Motor neuron (in vitro differentiated cells): ENCODE measurements around the gene PPP1R7. TPM values are rescaled to one million over a fixed set of nuclear protein-coding genes. Genes with fewer than 3 reads are reported as not detected.
A peak's percentile ranks its signal among the peaks of the same experiment; 100 is the strongest.

Experiments used
- ATAC-seq, 8 experiments: fragments of 200-7000 bp; cut with Tn5 transposase; replicated peaks in 6 of 8; 2 replicates each; pipeline ENCODE4 v1.8.0; 2021; ENCODE audit warnings: mild to moderate bottlenecking in 8 of 8, moderate library complexity in 8 of 8
- H3K27ac ChIP-seq, 2 donors: fragments of 250-450 bp; sonication (Bioruptor Pico); 2 replicates each; pipeline ENCODE4 v1.9.0; 2021; ENCODE audit warnings: antibody characterized with exemption in 2 of 2, mild to moderate bottlenecking in 2 of 2, moderate library complexity in 1 of 2
- H3K4me1 ChIP-seq, 2 donors: fragments of 250-450 bp; sonication (Bioruptor Pico); replicated peaks in 1 of 2; 2 replicates each; pipeline ENCODE4 v1.6.1; 2021; ENCODE audit warnings: antibody characterized with exemption in 2 of 2, mild to moderate bottlenecking in 2 of 2, moderate library complexity in 1 of 2
- H3K4me3 ChIP-seq, 5 donors: fragments of 250-450 bp; sonication (Bioruptor Pico); 2 replicates each; pipeline ENCODE4 v1.9.0; 2021; ENCODE audit warnings: antibody characterized with exemption in 5 of 5, mild to moderate bottlenecking in 5 of 5, moderate library complexity in 4 of 5
- WGBS, 10 experiments: fragments of 450-650 bp; shearing (Covaris generic); methylation state at CpG; one replicate each; pipeline ENCODE4 v1.0.0; 2022; 5-methylcytosine and 5-hydroxymethylcytosine counted together
- in situ Hi-C, 9 experiments: fragments of 400-800 bp; cut with MboI; loops; one replicate each; pipeline ENCODE4 v1.15.0; 2021; ENCODE audit warnings: low sequenced_read_pairs in 9 of 9, low pct_unique_long_range_greater_than_20kb in 2 of 9; ENCODE audit not compliant: unreplicated experiment in 9 of 9
- total RNA-seq, 8 experiments: library from RNA; unstranded; fragments of 300-600 nt; gene quantifications; 2 replicates each; pipeline versions ENCODE4 v1.2.3 to v1.2.4, GENCODE V29; 2022

The PPP1R7 gene
- total RNA-seq, 8 experiments from 2014 or later, result 40.0 to 109 (median 63.1) TPM

- in situ Hi-C loops, result loop anchor here in 1 of 9 experiments (25.0 kb wide), 1 partner anchor 358 kb away; the partner anchor contains the start of gene AGXT
- 40 to 100% (median 90%) methylated on average over 1 to 6 of the region's 6 CpGs for WGBS, 10 experiments
- ATAC-seq, result no peak
- Histone ChIP-seq H3K4me3 (no peak overlapping the region), H3K27ac (no peak overlapping the region), H3K4me1 (peaks cover 9 to 13% of the 10 kb centered on the region in 2 donors)
These were observed 69.6 kb downstream of the PPP1R7 start for GRCh38 chr2:241219856-241220356.

DNA sequence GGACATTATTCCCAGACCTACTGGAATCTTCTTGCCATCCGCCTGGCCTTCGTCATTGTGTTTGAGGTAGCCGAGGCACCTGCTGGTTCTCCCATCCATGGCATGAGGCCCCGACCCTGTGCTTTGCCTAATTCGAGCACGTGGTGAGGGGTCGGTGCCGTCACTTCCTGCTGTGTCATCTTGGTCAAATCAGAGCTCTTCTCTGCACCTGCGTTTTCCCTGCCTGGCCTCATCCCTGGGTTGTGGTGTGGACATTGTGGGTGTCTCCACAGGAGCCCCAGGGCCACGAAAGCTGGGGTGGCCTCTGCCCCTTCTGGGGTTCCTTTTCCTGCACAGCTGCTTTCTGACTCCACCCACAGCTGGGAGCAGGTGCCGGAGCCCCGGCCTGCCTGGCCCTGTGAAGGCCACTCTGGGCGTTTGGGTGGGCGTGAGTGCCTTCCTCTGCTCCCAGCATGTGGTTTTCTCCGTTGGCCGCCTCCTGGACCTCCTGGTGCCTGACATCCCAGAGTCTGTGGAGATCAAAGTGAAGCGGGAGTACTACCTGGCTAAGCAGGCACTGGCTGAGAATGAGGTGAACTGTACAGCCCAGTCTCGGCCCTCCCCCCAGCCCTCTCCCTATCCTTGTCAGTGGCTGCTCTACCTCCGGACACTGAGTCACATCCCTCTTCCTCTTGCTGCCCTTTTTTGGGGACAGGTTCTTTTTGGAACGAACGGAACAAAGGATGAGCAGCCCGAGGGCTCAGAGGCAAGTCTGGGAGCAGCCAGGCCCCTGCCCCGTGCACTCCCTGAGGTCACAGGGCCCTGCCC is 73.1 kb downstream of the PPP1R7 start:
- Histone ChIP-seq H3K4me1 (peaks cover 9 to 10% of the 10 kb centered on the region in 2 donors), H3K27ac (no peak overlapping the region), H3K4me3 (no peak overlapping the region)
- WGBS, 10 experiments, result 73 to 100% (median 90%) methylated on average over 1 to 5 of the region's 23 CpGs; no CpG with 5 or more reads in 5 of the 10 experiments
- peak in 7 of 8 experiments; percentile 3 to 39 (median 20) for ATAC-seq
- in situ Hi-C loops, result loop anchor here in 1 of 9 experiments (25.0 kb wide), 1 partner anchor 361 kb away; the partner anchor contains the start of gene AGXT

DNA sequence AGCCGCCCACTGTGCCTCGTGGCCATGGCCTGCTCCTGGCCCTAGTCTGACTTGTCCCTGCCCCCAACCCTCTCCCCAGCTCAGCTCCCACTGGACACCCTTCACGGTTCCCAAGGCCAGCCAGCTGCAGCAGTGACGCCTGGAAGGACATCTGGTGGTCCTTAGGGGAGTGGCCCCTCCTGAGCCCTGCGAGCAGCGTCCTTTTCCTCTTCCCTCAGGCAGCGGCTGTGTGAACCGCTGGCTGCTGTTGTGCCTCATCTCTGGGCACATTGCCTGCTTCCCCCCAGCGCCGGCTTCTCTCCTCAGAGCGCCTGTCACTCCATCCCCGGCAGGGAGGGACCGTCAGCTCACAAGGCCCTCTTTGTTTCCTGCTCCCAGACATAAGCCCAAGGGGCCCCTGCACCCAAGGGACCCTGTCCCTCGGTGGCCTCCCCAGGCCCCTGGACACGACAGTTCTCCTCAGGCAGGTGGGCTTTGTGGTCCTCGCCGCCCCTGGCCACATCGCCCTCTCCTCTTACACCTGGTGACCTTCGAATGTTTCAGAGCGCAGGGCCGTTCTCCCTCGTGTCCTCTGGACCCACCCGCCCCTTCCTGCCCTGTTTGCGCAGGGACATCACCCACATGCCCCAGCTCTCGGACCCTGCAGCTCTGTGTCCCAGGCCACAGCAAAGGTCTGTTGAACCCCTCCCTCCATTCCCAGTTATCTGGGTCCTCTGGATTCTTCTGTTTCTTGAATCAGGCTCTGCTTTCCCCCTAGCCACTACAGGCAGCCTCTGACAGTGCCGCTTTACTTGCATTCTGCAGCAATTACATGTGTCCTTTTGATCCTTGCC is 74.0 kb downstream of the PPP1R7 start:
- Histone ChIP-seq H3K4me3 (no peak overlapping the region), H3K4me1 (peaks cover 4% of the 10 kb centered on the region in 2 donors), H3K27ac (no peak overlapping the region)
- 40 to 100% (median 81%) methylated on average over 1 to 6 of the region's 26 CpGs; no CpG with 5 or more reads in 4 of the 10 experiments for WGBS, 10 experiments
- ATAC-seq, result peak; percentile 42 to 63 (median 54)
- in situ Hi-C loops, result loop anchor here in 1 of 9 experiments (25.0 kb wide), 1 partner anchor 362 kb away; the partner anchor contains the start of gene AGXT

GRCh38 chr2:241224851-241225438 is 74.7 kb downstream of the PPP1R7 start:
- no peak overlapping the region for H3K27ac ChIP-seq
- H3K4me3 ChIP-seq, result no peak overlapping the region
- WGBS, 10 experiments, result 50 to 100% (median 94%) methylated on average over 1 to 6 of the region's 8 CpGs; no CpG with 5 or more reads in 2 of the 10 experiments
- peaks cover 0 to 4% of the 10 kb centered on the region in 2 donors for H3K4me1 ChIP-seq
- in situ Hi-C loops, result loop anchor here in 1 of 9 experiments (25.0 kb wide), 1 partner anchor 363 kb away; the partner anchor contains the start of gene AGXT
- ATAC-seq, result no peak

- ATAC-seq, result no peak
- WGBS, 10 experiments, result 73 to 100% (median 92%) methylated on average over 1 to 11 of the region's 16 CpGs; no CpG with 5 or more reads in 4 of the 10 experiments
- no peak overlapping the region for H3K4me3 ChIP-seq
- H3K4me1 ChIP-seq, result peaks cover 0 to 4% of the 10 kb centered on the region in 2 donors
- no peak overlapping the region for H3K27ac ChIP-seq
- in situ Hi-C loops, result no loop called here
These were observed 75.3 kb downstream of the PPP1R7 start for GRCh38 chr2:241225545-241225944.

DNA sequence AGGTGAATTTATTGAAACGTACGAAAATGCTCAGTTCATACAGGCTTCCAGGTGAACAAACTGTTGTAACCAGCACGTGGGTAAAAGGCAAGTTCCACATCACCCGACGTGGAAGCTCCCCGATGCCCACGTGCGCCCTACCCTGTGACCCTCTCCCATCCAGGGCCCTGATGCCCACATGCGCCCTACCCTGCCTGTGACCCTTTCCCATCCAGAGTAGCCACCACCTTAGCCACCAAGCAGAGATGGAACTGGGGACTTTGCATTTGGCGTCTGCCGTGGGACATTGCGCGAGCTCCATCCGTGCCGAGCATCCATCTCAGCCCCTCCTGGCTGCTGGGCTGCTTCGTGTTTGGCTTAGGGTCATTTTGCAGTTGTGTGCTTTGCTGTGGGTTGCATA is 75.7 kb downstream of the PPP1R7 start:
- Histone ChIP-seq H3K4me1 (peaks cover 0 to 4% of the 10 kb centered on the region in 2 donors), H3K4me3 (no peak overlapping the region), H3K27ac (no peak overlapping the region)
- in situ Hi-C loops, result no loop called here
- ATAC-seq, result no peak
- WGBS, 10 experiments, result 81 to 100% (median 95%) methylated on average over 1 to 6 of the region's 16 CpGs; no CpG with 5 or more reads in 4 of the 10 experiments

GRCh38 chr2:241226723-241227572 is 76.7 kb downstream of the PPP1R7 start:
- Histone ChIP-seq H3K4me1 (peaks cover 0 to 4% of the 10 kb centered on the region in 2 donors), H3K4me3 (no peak overlapping the region), H3K27ac (no peak overlapping the region)
- in situ Hi-C loops, result no loop called here
- 10 to 100% (median 82%) methylated on average over 2 to 11 of the region's 19 CpGs; no CpG with 5 or more reads in 3 of the 10 experiments for WGBS, 10 experiments
- peak in 3 of 8 experiments; percentile 12 to 76 (median 33) for ATAC-seq

- 80 to 100% (median 92%) methylated on average over 2 to 6 of the region's 8 CpGs; no CpG with 5 or more reads in 5 of the 10 experiments for WGBS, 10 experiments
- H3K4me1 ChIP-seq, result peaks cover 0 to 4% of the 10 kb centered on the region in 2 donors
- in situ Hi-C loops, result no loop called here
- H3K4me3 ChIP-seq, result no peak overlapping the region
- no peak for ATAC-seq
- no peak overlapping the region for H3K27ac ChIP-seq
These were observed 77.3 kb downstream of the PPP1R7 start for GRCh38 chr2:241227594-241227993.

GRCh38 chr2:241228081-241228859 is 78.0 kb downstream of the PPP1R7 start:
- no peak for ATAC-seq
- WGBS, 10 experiments, result 80 to 100% (median 88%) methylated on average over 1 to 18 of the region's 26 CpGs; no CpG with 5 or more reads in 4 of the 10 experiments
- H3K4me3 ChIP-seq, result no peak overlapping the region
- in situ Hi-C loops, result no loop called here
- peaks cover 0 to 4% of the 10 kb centered on the region in 2 donors for H3K4me1 ChIP-seq
- H3K27ac ChIP-seq, result no peak overlapping the region

DNA sequence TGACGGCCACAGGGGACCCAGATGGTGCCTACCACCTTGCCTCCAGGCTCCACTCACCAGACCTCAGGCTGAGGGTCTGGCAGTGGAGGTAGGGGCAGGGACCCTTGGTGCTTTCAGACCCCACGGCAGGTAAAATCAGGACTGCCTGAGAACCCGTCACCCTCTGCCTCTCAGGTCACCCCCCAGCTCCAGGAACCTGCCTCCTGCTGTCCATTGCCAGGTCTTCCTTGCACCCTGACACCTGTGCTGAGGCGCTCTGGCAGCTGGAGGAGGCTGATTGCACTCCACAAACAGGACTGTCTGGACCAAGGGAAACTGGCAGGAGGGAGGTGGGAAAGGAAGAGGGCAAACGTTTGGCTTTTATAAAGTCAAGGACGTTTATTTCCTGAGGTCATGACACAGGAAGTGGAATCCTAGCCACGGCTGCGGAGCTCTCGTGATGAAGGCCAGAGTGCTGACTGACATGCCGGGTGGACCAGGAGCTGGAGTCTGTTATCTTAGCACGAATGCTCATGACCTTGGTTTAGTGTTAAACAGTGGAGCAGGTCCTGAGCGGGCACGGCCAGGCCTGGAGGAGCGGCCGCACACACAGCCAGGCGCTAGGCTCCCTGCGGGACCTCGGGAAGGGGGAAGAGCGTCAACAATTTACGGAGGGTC is 78.7 kb downstream of the PPP1R7 start:
- no peak for ATAC-seq
- Histone ChIP-seq H3K4me3 (no peak overlapping the region), H3K27ac (no peak overlapping the region), H3K4me1 (peaks cover 0 to 4% of the 10 kb centered on the region in 2 donors)
- WGBS, 10 experiments, result 70 to 96% (median 80%) methylated on average over 2 to 9 of the region's 20 CpGs; no CpG with 5 or more reads in 3 of the 10 experiments
- in situ Hi-C loops, result no loop called here
